H1 (cell line): ENCODE results near the gene SHMT2. TPM values are rescaled to one million over a fixed set of nuclear protein-coding genes. Genes with fewer than 3 reads are reported as not detected.

Experiments
- CTCF ChIA-PET: fragments of 300-600 bp; sonication (Branson Sonifier 250); formaldehyde crosslinking; loops from one replicate; lab custom pipeline; 2021; ENCODE audit not compliant: partially characterized antibody; lab: Charles Lee
- POLR2A ChIA-PET: fragments of 300-600 bp; sonication (Branson Sonifier 250); formaldehyde crosslinking; loops from one replicate; lab custom pipeline; 2021; ENCODE audit warnings: inconsistent platforms; ENCODE audit not compliant: partially characterized antibody; lab: Charles Lee
- DNase-seq, 2 experiments: peaks; one replicate each; pipeline versions ENCODE4 v3.0.0 to v3.0.0-alpha.2; 2010 to 2022; ENCODE audit warnings: low spot score in 2 of 2, low read depth in 1 of 2, mixed read lengths in 1 of 2
- FAIRE-seq: peaks from 2 replicates; lab custom pipeline; 2011; peaks lifted over from hg19 to GRCh38; lab: Jason Lieb, UNC
- H2AFZ ChIP-seq: 2 replicates; pipeline ENCODE4 v1.8.1; 2012; ENCODE audit warnings: low read length, inconsistent platforms
- H2AK5ac ChIP-seq: 2 replicates; pipeline ENCODE4 v1.6.1; 2013; ENCODE audit warnings: low read depth, low read length
- H2BK120ac ChIP-seq: replicated peaks from 2 replicates; pipeline ENCODE3; 2013; ENCODE audit warnings: low read depth, low read length, inconsistent platforms
- H2BK12ac ChIP-seq: 2 replicates; pipeline ENCODE4 v1.6.1; 2013; ENCODE audit warnings: low read depth, low read length
- H2BK15ac ChIP-seq: 2 replicates; pipeline ENCODE4 v1.6.1; 2013; ENCODE audit warnings: low read length
- H2BK20ac ChIP-seq: 2 replicates; pipeline ENCODE4 v1.6.1; 2013; ENCODE audit warnings: low read length
- H2BK5ac ChIP-seq: 2 replicates; pipeline ENCODE4 v1.6.1; 2013; ENCODE audit warnings: low read depth, low read length
- H3K14ac ChIP-seq: 2 replicates; pipeline ENCODE4 v1.6.1; 2013; ENCODE audit warnings: inconsistent platforms; ENCODE audit not compliant: insufficient read length
- H3K18ac ChIP-seq: 2 replicates; pipeline ENCODE4 v1.6.1; 2013; ENCODE audit warnings: low read length; ENCODE audit errors: extremely low read depth
- H3K23ac ChIP-seq: 2 replicates; pipeline ENCODE4 v1.6.1; 2013; ENCODE audit warnings: inconsistent platforms; ENCODE audit not compliant: insufficient read length
- H3K23me2 ChIP-seq: 2 replicates; pipeline ENCODE4 v1.6.1; 2013; ENCODE audit warnings: low read depth, low read length
- H3K27ac ChIP-seq: 2 replicates; pipeline ENCODE4 v1.6.1; 2011; ENCODE audit warnings: low read depth, low read length, inconsistent platforms
- H3K27me3 ChIP-seq, 4 experiments: replicated peaks in 1 of 4; 1 replicate in 1 of 4; 2 replicates in 3 of 4; pipeline versions ENCODE4 v1.6.1 to v1.8.1; 2011 to 2013; ENCODE audit warnings: low read length in 3 of 4, mild to moderate bottlenecking in 3 of 4, inconsistent platforms in 2 of 4, mixed read lengths in 2 of 4, moderate library complexity in 1 of 4; ENCODE audit not compliant: control insufficient read depth in 3 of 4, insufficient read depth in 3 of 4; ENCODE audit errors: extremely low read depth in 1 of 4
- H3K36me3 ChIP-seq, 4 experiments: 2 replicates each; pipeline versions ENCODE4 v1.6.1 to v1.8.1; 2011 to 2013; ENCODE audit warnings: mild to moderate bottlenecking in 4 of 4, low read length in 3 of 4, moderate library complexity in 2 of 4, control low read depth in 1 of 4, inconsistent platforms in 1 of 4; ENCODE audit not compliant: insufficient read depth in 4 of 4, control insufficient read depth in 2 of 4
- H3K4ac ChIP-seq: replicated peaks from 2 replicates; pipeline ENCODE3; 2013; ENCODE audit warnings: low read length, low read depth, mixed read lengths, inconsistent platforms; ENCODE audit not compliant: insufficient read length
- H3K4me1 ChIP-seq, 4 experiments: replicated peaks in 1 of 4; 1 replicate in 1 of 4; 2 replicates in 3 of 4; pipeline versions ENCODE4 v1.6.1 to v1.8.1; 2011 to 2013; ENCODE audit warnings: low read length in 3 of 4, inconsistent platforms in 2 of 4, mixed read lengths in 1 of 4; ENCODE audit not compliant: insufficient read depth in 4 of 4, control insufficient read depth in 3 of 4
- H3K4me2 ChIP-seq, 2 experiments: 2 replicates each; pipeline versions ENCODE4 v1.6.1 to v1.8.1; 2011 to 2013; ENCODE audit warnings: low read depth in 2 of 2, low read length in 2 of 2, control low read depth in 1 of 2, inconsistent platforms in 1 of 2, mild to moderate bottlenecking in 1 of 2; ENCODE audit not compliant: insufficient read depth in 1 of 2
- H3K4me3 ChIP-seq, 4 experiments: fragments of 200-600, 300-600 bp in 1 of 4; sonication (generic), shearing (Covaris generic), sonication (Bioruptor Twin) in 1 of 4; 2 replicates each; pipeline versions ENCODE4 v1.5.1 to v1.8.1; 2011 to 2016; ENCODE audit warnings: low read length in 4 of 4, low read depth in 3 of 4, control low read depth in 2 of 4, inconsistent platforms in 2 of 4, mild to moderate bottlenecking in 2 of 4, mixed read lengths in 1 of 4, moderate library complexity in 1 of 4; ENCODE audit not compliant: insufficient read depth in 2 of 4; ENCODE audit errors: extremely low read depth in 1 of 4
- H3K56ac ChIP-seq: replicated peaks from 2 replicates; pipeline ENCODE3; 2013; ENCODE audit warnings: low read depth, mild to moderate bottlenecking, mixed read lengths, low read length, inconsistent platforms; ENCODE audit not compliant: insufficient read length
- H3K79me1 ChIP-seq: 2 replicates; pipeline ENCODE4 v1.6.1; 2013; ENCODE audit warnings: low read depth, low read length, control low read depth
- H3K79me2 ChIP-seq, 2 experiments: 2 replicates each; pipeline versions ENCODE4 v1.6.1 to v1.8.1; 2012 to 2013; ENCODE audit warnings: low read length in 2 of 2, mild to moderate bottlenecking in 2 of 2, inconsistent platforms in 1 of 2; ENCODE audit not compliant: insufficient read depth in 2 of 2, control insufficient read depth in 1 of 2
- H3K9ac ChIP-seq, 4 experiments: replicated peaks in 1 of 4; 1 replicate in 1 of 4; 2 replicates in 3 of 4; pipeline versions ENCODE4 v1.6.1 to v1.8.1; 2011 to 2013; ENCODE audit warnings: low read depth in 3 of 4, low read length in 3 of 4, control low read depth in 2 of 4, mild to moderate bottlenecking in 2 of 4, moderate library complexity in 2 of 4, inconsistent platforms in 1 of 4; ENCODE audit errors: extremely low read depth in 1 of 4
- H3K9me3 ChIP-seq, 2 experiments: 2 replicates each; pipeline versions ENCODE4 v1.6.1 to v1.8.1; 2012 to 2013; ENCODE audit warnings: mild to moderate bottlenecking in 2 of 2, moderate library complexity in 2 of 2, control low read depth in 1 of 2, inconsistent platforms in 1 of 2, low read depth in 1 of 2, low read length in 1 of 2, mixed read lengths in 1 of 2; ENCODE audit not compliant: insufficient read depth in 2 of 2
- H4K20me1 ChIP-seq, 2 experiments: replicated peaks in 1 of 2; 2 replicates each; pipeline versions ENCODE3 to v1.8.1; 2011 to 2013; ENCODE audit warnings: inconsistent platforms in 2 of 2, low read length in 2 of 2, mild to moderate bottlenecking in 1 of 2; ENCODE audit not compliant: insufficient read depth in 2 of 2, control insufficient read depth in 1 of 2
- H4K5ac ChIP-seq: 2 replicates; pipeline ENCODE4 v1.6.1; 2013; ENCODE audit warnings: low read length, low read depth, mixed read lengths, inconsistent platforms; ENCODE audit not compliant: insufficient read length
- H4K8ac ChIP-seq: 2 replicates; pipeline ENCODE4 v1.8.0; 2013; ENCODE audit warnings: mild to moderate bottlenecking, moderate library complexity, low read length, inconsistent platforms; ENCODE audit not compliant: insufficient read depth; ENCODE audit errors: extremely low read depth
- H4K91ac ChIP-seq: replicated peaks from 2 replicates; pipeline ENCODE3; 2013; ENCODE audit warnings: low read length, mixed read lengths, inconsistent platforms; ENCODE audit not compliant: insufficient read length
- ASH2L ChIP-seq: fragments of 200-600, 300-600 bp; sonication (generic); IDR thresholded peaks from one replicate; pipeline ENCODE4 v1.7.1; 2017; ENCODE audit warnings: low read length
- EGR1 ChIP-seq: IDR thresholded peaks from 2 replicates; pipeline ENCODE4 v1.6.1; 2011; ENCODE audit warnings: low read depth, low read length, borderline replicate concordance
- TCF12 ChIP-seq: IDR thresholded peaks from 2 replicates; pipeline ENCODE4 v1.6.1; 2011; ENCODE audit warnings: low read depth, mild to moderate bottlenecking, low read length
- WGBS, 2 experiments: shearing (Covaris generic) in 1 of 2; methylation state at CpG; one replicate each; pipeline versions ENCODE4 v1.1.6 to v1.1.7; 2013 to 2015; ENCODE audit warnings: low lambda C conversion rate in 2 of 2, mixed read lengths in 2 of 2, inconsistent platforms in 1 of 2, low coverage in 1 of 2, missing lambda C conversion rate in 1 of 2; ENCODE audit not compliant: insufficient replicate concordance in 2 of 2, insufficient coverage in 1 of 2, insufficient read length in 1 of 2; ENCODE audit errors: extremely low coverage in 1 of 2, missing lambda C conversion rate in 1 of 2; 5-methylcytosine and 5-hydroxymethylcytosine counted together
- polyA plus RNA-seq, 7 experiments: library from polyadenylated mRNA; depleted of rRNA in 3 of 7; stranded (reverse) in 5 of 7; unstranded in 2 of 7; fragments of >200 nt in 5 of 7; fragments of 200-250 nt in 2 of 7; gene quantifications; 1 replicate in 5 of 7; 2 replicates in 1 of 7; 4 replicates in 1 of 7; pipeline versions ENCODE4 v1.2.1 to v1.2.3, GENCODE V29; 2011 to 2013; ENCODE audit warnings: missing spikeins in 2 of 7, mixed read lengths in 2 of 7
- total RNA-seq: library from RNA; stranded (reverse); fragmentation: NEBNext Ultra II Directional; extraction: Animal tissue kit (Norgen Biotek cat#: 25700); gene quantifications from 2 replicates; pipeline ENCODE4 v1.2.1, GENCODE V29; 2021

SHMT2 gene
- total and polyA plus RNA-seq, 2 of the 8 experiments (the other 6 are each of a cell fraction or from before 2014, with no cell fraction given): 274 to 520 TPM

DNA sequence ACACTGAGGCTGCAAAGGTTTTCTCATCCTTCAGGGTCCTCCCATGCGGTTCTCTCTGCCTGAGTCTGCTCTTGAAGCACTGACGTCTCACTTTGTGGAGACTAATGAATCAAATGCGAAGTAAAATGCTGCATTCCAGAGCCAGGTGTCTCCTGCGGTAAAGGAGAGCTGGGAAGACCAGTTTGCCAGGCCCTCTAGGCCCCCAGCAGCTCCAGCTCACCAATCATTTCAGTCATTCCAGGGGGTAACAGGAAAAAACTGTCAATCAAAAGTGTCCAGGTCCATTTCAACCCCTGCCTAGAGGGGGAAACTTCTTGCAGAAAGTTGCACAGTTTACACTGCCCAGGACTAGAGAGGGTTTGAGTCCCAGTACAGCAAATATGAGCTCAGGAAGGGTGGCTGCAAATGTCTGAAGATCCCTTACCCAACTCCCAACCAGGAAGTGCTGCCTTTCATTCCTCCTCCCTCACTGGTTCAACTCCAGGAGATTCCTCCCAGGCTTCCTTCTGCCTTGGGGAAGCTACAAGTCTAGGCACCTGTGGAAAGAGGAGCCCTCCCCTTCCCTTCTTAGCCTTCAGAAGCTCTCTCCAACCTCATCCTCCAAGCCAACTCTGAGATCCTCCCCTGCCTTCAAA lies 15.6 kb upstream of the SHMT2 start:
- peaks cover 11 to 25% of the 10 kb centered on the region in 2 experiments for H4K20me1 ChIP-seq

More for the DNA sequence above, 15.6 kb upstream of the SHMT2 start:
- Histone ChIP-seq H3K4ac (no peak overlapping the region), H3K36me3 (peaks cover 5 to 36% (median 20%) of the 10 kb centered on the region in 4 experiments; a peak in 7 of 8 replicates), H3K18ac (no peak overlapping the region), H2AK5ac (no peak overlapping the region), H4K5ac (no peak overlapping the region), H4K91ac (no peak overlapping the region), H2BK20ac (no peak overlapping the region), H3K79me1 (no peaks in the 10 kb centered on the region), H3K56ac (no peak overlapping the region), H3K23me2 (peaks cover 7% of the 10 kb centered on the region; the same call in 1 of the 2 replicates), H3K4me3 (peak overlapping the region in 3 of 4 experiments; percentile 4 to 13 (median 12); a peak in 3 of 8 replicates), H2BK15ac (no peak overlapping the region), H3K14ac (no peak overlapping the region), H3K9me3 (no peaks in the 10 kb centered on the region), H3K79me2 (no peaks in the 10 kb centered on the region), H3K4me2 (peak overlapping the region; percentile 2 to 47), H3K4me1 (peaks cover 9 to 35% (median 25%) of the 10 kb centered on the region in 4 experiments), H3K23ac (no peak overlapping the region), H3K27ac (no peak overlapping the region), H2BK120ac (no peak overlapping the region), H4K8ac (no peak overlapping the region), H3K27me3 (peaks cover 39 to 51% (median 49%) of the 10 kb centered on the region in 4 experiments), H2AFZ (no peak overlapping the region), H2BK12ac (peak overlapping the region; percentile 28; the same call in 1 of the 2 replicates), H2BK5ac (no peak overlapping the region), H3K9ac (0 out of 7 replicates have a peak overlapping the region, but pooled peaks of 1 of the 4 experiments have one; percentile 3)
- TF ChIP-seq TCF12 (peak; percentile 81; the same call in 1 of the 2 replicates), EGR1 (no peak), ASH2L (peak; percentile 9)
- 45% methylated on average over 4 of the region's 4 CpGs; no CpG with 5 or more reads in 1 of the 2 experiments for WGBS, 2 experiments
- FAIRE-seq (peak; percentile 69), DNase-seq (no peak)
- ChIA-PET POLR2A (interaction anchor here (0.8 to 8.8 kb wide), 19 partner anchors 9 to 127 kb away, joined by 3 to 686 read pairs (median 5); partner anchors contain the start of genes SHMT2 and STAT6), CTCF (interaction anchor here (0.6 to 10.1 kb wide), 52 partner anchors 9 to 623 kb away, joined by 3 to 726 read pairs (median 4); partner anchors contain the start of genes GLI1, LRP1, LRP1-AS and SHMT2)
